Left renal pelvis (tissue), 4 donors: ENCODE measurements around the gene ZNRD2. TPM values are rescaled to one million over a fixed set of nuclear protein-coding genes. Genes with fewer than 3 reads are reported as not detected.
A peak's percentile ranks its signal among the peaks of the same experiment; 100 is the strongest.
"Not testable (repeated sequence)": the region's sequence is repeated elsewhere in the genome, so short reads cannot be mapped to it uniquely, and the experiment has no call there.

Experiments
- DNase-seq, 4 donors: peaks; one replicate each; pipeline ENCODE4 v3.0.0-alpha.2; 2013; ENCODE audit warnings: low read depth in 4 of 4, low spot score in 3 of 4
- polyA plus RNA-seq, 4 donors: library from polyadenylated mRNA; unstranded; fragments of 120-200 nt; gene quantifications; one replicate each; pipeline ENCODE4 v1.2.1, GENCODE V29; 2013; ENCODE audit not compliant: insufficient read length in 4 of 4

The ZNRD2 gene
- polyA plus RNA-seq = 10 to 100 TPM; 43.7 to 60.9 (median 56.4) TPM

- peak; percentile 88 to 96 (median 93) for DNase-seq
Observed at GRCh38 chr11:65569973-65570918, at the start of gene ZNRD2. Gene ZNRD2 (plus strand): TSS chr11:65570477. CDS start chr11:65570492, 15 bp downstream.

DNA sequence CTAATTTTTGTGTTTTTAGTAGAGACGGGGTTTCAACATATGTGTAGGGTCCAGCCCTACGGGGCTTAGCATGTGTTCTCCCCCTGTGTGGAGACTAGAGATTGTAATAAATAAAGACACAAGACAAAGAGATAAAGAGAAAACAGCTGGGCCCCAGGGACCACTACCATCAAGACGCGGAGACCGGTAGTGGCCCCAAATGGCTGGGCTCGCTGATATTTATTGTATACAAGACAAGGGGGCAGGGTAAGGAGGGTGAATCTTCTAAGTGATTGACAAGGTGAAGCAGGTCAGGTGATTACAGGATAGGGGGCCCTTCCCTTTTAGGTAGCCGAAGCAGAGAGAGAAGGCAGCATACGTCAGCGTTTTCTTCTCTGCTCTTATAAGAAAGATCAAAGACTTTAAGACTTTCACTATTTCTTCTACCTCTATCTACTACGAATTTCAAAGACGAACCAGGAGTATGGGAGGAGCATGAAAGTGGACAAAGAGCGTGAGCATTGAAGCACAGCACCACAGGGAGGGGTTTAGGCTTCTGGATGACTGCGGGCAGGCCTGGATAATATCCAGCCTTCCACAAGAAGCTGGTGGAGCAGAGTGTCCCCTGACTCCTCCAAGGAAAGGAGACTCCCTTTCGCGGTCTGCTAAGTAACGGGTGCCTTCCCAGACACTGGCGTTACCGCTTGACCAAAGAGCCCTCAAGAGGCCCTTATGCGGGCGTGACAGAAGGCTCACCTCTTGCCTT, 48.3 kb upstream of the ZNRD2 start:
- not testable (repeated sequence) for DNase-seq

DNA sequence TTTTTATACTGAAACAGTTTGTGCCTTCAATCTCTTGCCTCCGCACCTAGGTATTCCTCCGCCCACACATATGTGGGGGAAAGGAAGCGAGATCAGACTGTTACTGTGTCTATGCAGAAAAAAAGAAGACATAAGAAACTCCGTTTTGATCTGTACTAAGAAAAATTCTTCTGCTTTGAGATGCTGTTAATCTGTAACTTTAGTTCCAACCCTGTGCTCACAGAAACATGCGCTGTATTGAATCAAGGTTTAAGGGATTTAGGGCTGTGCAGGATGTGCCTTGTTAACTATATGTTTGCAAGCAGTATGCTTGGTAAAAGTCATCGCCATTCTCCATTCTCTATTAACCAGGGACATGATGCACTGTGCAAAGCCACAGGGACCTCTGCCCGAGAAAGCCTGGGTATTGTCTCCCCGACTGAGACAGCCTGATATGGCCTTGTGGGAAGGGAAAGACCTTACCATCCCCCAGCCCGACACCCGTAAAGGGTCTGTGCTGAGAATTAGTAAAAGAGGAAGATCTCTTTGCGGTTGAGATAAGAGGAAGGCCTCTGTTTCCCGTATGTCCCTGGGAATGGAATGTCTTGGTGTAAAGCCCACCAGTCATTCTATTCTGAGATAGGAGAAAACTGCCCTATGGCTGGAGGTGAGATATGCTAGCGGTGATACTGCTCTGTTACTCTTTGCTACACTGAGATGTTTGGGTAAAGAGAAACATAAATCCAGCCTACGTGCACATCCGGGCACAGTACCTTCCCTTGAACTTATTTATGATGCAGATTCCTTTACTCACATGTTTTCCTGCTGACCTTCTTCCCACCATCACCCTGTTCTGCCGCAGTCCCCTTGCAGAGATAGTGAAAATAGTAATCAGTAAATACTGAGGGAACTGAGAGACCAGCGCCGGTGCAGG, 47.3 kb upstream of the ZNRD2 start:
- DNase-seq = not testable (repeated sequence)

- DNase-seq = not testable (repeated sequence)
Observed at GRCh38 chr11:65523631-65523968, 46.7 kb upstream of the ZNRD2 start.

DNA sequence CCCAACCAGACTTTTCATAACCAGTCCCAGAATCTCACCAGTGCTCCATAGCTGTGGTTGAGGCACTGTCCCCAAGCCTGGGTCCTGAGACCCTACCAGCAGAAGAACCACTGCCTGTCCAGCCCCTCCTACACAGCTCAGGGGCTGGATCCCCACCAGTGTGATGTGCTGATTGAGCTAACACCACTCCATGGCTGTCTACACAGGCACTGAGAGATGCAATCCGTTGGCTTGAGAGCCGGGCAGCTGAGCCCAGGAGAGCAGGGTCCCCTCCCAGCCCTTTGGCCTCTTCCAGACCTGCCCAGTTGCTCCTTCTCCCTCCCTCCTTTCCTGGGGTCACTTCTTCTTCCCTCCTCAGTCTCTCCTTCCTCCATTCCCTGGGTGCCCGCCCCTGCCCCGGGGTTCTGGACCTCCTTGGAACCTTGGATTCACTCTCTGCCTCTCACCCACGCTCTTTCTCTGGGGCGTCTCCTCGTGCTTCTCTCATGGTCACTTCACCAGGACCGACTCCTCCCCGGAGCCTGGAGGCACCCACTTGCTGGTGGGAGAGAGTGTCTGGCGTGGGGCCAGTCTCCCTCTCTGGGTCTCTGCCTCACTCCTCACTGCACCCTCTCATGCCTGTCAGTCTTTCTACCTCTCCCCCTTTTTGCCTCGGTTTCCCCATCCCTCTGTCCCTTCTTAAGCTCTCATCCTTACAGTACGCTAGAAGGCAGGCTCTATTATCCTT, 46.1 kb upstream of the ZNRD2 start:
- DNase-seq = no peak

GRCh38 chr11:65524741-65525545, 45.3 kb upstream of the ZNRD2 start, which contains the start of gene SCYL1:
Gene SCYL1 (plus strand): TSS chr11:65525083. CDS start chr11:65525154, 71 bp downstream.
- DNase-seq = no peak

DNA sequence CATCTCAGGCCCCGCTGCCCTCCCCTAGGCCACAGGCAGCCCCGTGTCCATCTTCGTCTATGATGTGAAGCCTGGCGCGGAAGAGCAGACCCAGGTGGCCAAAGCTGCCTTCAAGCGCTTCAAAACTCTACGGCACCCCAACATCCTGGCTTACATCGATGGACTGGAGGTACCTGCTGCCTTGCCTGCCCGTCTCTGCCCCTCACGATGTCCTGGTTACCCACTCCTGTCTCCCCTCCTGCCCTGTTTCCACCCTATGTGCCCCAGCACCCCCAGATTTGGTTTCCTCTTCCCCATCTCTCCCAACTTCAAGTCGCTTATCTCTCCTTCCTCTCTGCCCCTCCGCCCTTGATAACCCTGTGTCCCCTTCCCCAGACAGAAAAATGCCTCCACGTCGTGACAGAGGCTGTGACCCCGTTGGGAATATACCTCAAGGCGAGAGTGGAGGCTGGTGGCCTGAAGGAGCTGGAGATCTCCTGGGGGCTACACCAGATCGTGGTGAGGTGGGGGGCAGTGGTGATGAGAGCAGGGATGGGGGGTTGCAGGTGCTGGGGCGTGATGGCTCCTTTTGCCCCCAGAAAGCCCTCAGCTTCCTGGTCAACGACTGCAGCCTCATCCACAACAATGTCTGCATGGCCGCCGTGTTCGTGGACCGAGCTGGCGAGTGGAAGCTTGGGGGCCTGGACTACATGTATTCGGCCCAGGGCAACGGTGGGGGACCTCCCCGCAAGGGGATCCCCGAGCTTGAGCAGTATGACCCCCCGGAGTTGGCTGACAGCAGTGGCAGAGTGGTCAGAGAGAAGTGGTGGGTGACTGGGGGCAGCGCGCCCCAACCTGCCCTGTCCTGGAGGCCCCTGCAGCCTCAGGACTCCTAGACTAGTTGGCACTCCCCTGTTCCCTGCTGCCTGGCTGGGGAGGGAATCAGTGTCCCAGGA, 44.5 kb upstream of the ZNRD2 start:
- DNase-seq = no peak

GRCh38 chr11:65526744-65527143, 43.5 kb upstream of the ZNRD2 start:
- no peak for DNase-seq

GRCh38 chr11:65528819-65529350, 41.4 kb upstream of the ZNRD2 start:
- no peak for DNase-seq

- DNase-seq = no peak
Observed at GRCh38 chr11:65529475-65530156, 40.7 kb upstream of the ZNRD2 start.

GRCh38 chr11:65530157-65530496, 40.1 kb upstream of the ZNRD2 start:
- no peak for DNase-seq

DNA sequence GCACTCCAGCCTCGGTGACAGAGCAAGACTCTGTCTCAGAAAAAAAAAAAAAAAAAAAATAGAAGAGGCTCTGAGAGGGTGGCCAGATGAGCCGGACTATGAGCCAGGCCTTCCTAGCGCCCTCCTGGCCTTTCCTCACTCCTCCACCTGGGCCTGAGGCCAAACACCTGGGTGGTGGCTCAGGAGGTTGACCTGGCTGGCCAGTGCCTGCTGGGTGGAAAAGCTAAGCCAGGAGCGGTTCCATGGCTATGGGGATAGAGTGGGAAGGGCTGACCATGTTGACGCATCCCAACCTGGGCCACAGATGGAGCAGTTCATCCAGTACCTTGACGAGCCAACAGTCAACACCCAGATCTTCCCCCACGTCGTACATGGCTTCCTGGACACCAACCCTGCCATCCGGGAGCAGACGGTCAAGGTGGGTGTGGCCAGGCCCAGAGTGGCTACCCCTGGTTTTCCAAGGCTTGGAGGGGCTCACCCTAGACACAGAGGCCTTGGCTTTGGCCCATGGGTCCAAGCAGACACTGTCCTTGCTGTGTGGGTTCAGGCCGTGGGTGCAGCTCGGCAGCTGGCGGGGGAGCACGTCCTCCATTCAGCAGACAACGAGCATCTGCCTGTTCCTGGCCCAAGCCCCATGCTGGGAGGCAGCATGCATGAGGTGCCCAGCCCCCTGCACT, 37.8 kb upstream of the ZNRD2 start:
- no peak for DNase-seq

DNA sequence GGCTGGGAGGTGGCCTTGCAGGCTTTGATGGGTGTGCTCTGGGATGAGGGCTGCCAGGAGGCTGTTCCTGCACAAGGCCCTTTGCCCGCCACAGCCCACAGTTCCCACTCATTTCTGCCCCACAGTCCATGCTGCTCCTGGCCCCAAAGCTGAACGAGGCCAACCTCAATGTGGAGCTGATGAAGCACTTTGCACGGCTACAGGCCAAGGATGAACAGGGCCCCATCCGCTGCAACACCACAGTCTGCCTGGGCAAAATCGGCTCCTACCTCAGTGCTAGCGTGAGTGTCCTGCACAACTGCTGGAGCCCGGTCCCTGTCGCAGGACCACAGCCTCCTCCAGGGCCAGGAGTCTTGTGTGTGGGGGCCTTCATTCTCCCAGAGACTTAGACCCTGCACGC, 35.2 kb upstream of the ZNRD2 start:
- DNase-seq = no peak

DNA sequence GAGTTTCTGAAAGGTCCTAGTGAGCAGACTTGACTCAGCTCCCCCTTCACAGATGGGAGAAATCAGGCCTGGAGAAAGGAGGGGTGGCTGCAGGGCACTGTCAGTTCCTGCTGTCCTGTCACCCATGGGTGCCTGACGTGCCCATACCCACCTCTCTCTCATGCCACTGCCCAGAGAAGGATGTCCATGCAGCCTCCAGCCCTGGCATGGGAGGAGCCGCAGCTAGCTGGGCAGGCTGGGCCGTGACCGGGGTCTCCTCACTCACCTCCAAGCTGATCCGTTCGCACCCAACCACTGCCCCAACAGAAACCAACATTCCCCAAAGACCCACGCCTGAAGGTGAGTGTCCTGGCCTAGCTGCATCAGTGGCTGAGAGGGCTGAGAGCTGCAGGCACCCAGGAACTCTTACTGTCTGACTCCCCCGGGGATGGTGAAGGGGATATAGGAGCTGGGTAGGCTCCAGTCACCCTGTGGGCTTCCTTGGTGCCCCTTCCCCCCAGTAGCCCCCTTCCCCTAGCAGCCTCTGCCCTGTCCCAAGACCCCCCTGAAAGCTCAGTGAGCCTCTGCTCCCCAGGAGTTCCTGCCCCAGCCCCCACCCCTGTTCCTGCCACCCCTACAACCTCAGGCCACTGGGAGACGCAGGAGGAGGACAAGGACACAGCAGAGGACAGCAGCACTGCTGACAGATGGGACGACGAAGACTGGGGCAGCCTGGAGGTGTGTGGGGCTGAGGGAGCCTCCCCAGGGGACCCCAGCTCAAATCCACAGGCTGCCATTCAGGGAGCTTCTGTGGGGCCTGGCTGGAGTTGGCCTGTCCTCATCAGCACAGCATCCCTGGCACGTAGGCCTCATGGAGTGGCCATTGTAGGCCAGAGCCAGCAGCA, 33.6 kb upstream of the ZNRD2 start:
- no peak for DNase-seq

DNA sequence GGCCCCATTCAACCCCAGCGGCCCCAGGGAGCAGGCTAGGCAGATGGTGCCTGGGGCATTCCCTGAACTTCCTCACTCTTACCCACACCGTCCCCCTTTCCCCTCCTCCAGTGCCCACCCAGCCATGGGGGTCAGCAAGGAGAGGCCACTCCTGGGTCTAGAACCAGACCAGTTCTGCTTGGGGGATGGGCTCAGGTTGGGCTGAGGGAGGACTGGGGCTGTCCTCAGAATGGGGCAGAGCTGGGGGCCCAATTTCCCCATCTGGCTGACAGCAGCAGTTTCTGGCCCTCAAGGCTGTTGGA, 33.0 kb upstream of the ZNRD2 start:
- DNase-seq = no peak
